Hypothalamus (tissue), 51 donors: ENCODE results near the gene C5.
"Not testable (repeated sequence)": the region's sequence is repeated elsewhere in the genome, so short reads cannot be mapped to it uniquely, and the experiment has no call there.

Source experiments
- DNase-seq, 51 donors: peaks; one replicate each; lab custom pipeline; 2025; lab: John Stamatoyannopoulos, UW

Gene C5

DNA sequence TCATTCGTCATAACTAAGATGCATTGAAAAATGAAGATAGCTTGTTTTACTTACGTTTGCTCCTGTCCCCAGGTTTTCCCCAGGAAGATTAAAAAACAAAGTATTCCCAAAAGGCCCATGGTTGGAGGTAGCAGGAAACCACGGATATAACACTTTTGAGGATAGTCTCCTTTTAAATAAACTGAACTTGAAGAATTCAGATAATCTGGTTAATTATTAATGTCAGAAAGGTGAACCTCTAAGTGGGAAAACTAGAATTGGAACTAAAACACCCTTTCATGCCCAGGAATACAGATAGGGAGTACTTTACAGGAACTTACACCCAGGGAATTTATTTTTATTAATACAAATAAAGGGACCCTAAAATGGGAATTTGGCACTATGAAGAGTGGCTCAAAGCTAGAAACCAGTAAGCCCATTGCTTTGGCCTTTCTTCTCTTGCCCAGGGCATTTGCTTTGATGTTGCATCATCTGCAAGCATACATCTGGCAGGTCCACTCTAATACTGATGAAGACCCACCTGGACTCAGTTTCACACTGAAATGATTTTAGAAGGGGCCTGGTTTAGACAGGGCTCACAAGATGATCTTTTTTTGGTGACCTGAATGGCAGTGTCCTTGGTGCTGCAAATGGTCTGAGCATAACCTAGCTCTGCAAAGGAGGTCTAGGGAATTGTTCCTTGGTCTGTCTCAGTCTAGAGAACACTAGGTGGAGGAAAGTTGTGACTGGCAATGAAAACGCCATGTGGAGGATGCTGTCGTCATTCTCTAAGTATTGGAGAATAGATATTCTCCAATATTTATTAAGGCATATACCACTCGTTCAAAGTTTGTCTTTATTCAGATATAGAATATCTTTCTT lies at the start of gene C5:
Gene C5 (minus strand): TSS at position 148 of the 861 bp plus-strand sequence. CDS start 29 bp downstream, at position 119.
- DNase-seq = no peak

DNA sequence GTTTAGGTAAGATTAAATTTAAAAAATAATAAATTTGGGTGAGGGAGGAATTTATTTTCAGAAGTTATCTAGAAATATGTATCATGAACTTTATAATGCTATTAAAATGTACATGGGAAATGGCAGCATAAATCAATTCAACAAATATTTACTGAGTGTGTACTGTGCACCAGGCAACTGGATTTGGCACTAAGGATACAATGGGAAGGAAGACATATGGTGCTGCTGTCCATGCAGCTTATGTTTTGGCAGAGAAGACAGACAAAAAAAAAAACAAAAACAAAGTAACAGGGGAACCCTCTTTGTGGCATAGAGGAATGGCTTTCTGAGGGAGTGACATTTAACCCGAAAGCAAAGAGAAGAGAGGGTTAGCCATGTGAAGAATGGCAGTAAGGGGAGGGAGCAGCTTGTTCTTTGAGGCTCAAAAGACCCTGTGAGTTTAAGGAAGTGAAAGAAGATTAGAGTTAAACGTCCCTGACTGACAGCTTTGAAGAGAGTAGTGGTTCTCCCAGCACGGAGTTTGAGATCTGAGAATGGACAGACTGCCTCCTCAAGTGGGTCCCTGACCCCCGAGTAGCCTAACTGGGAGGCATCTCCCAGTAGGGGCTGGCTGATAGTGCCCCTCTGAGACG lies 48.6 kb upstream of the C5 start:
- no peak for DNase-seq

- no peak for DNase-seq
Observed at GRCh38 chr9:121095057-121095456, 45.0 kb upstream of the C5 start.

GRCh38 chr9:121090743-121091142 lies 40.7 kb upstream of the C5 start:
- not testable (repeated sequence) for DNase-seq

DNA sequence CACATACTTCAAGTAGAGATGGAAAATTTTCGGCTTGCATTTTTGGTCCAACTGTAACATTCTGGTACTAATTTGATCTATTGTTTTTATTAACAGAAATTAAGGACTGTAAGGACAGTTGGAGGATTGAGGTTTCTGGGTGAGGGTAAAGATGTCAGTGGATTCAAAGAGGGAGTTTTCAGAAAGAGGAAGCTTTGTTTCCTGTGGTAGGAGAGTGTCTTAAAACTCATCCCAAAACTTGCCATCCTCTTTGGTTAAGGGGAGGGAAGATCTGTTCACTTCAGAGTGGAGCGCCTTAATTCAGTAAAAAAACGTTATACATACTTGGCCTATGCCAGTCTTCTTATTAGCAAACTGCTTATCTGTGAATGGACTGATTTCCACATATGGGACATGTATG lies 38.5 kb upstream of the C5 start:
- no peak for DNase-seq

DNA sequence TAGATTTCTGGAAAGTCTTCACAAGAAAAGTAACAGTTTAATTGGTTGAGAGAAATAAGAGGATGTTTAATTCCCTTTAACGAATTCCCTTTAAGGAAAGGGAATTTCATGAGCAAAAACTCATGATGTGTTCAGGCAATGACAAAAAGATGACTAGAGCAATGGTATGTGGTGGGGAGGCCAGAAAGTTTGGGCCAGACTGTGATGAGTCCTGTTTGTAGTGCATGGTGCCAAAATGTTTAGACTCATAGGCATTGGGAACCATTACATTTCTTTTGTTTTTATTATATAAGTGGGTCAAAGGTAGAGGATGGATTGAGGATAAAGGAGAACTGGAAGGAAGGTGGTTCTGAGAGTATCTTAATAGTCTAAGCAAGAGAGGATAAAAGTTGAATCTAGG lies 35.6 kb upstream of the C5 start:
- no peak for DNase-seq

DNA sequence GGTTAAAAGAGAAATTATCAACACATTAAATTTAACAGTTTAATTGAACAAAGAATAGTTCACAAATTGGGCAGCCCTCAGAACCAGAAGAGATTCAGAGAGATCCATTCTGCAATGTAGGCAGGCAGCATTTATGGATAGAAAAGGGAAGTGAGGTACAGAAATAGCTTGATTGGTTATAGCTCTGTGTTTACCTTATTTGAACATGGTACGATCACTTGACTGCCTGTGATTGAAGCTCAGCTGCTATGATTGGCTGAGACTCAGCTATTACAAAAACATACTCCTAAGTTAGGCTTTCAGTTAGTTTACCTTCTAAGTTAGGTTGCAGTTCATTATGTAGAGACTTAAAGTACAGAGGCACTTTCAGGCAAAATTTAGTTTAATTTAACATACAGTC lies 32.0 kb upstream of the C5 start:
- DNase-seq = no peak

DNA sequence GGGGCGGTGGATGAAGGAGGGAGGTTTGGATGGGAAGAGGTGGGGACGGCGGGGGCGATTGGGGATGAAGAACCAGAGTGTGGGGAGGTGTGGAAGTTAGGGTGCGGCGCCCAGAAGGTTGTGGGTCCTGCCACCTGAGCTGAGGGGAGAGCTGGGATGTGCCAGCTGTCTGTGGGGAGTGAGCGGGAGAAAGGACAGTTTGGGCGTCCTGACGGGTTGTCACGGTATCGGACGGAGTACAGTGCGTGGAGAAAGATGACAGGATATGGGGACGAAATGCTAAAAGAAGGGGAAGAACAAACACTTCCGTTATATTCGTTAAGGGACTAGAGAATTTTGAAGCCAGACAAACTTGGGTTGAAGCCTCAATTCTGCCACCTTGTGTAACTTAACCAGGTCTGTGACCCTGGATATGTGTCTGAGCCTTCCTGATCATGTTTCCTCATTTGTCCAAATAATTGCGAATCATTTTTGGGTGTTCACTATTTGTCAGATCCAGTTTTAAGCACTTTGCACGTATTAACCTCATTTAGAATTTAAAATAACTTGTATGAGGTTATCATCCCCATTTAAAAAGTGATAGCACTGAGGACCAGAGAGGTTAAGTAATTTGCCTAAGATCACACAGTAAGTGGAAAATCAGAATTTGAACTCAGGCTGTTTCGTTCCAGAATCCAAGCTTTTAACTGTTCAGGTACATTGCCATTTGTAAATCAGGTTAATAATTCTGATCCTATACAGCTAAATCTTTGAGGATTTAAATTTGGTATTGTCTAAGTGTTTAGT lies 25.4 kb upstream of the C5 start:
- DNase-seq = peak in 1 of 51 donors; percentile 48

DNA sequence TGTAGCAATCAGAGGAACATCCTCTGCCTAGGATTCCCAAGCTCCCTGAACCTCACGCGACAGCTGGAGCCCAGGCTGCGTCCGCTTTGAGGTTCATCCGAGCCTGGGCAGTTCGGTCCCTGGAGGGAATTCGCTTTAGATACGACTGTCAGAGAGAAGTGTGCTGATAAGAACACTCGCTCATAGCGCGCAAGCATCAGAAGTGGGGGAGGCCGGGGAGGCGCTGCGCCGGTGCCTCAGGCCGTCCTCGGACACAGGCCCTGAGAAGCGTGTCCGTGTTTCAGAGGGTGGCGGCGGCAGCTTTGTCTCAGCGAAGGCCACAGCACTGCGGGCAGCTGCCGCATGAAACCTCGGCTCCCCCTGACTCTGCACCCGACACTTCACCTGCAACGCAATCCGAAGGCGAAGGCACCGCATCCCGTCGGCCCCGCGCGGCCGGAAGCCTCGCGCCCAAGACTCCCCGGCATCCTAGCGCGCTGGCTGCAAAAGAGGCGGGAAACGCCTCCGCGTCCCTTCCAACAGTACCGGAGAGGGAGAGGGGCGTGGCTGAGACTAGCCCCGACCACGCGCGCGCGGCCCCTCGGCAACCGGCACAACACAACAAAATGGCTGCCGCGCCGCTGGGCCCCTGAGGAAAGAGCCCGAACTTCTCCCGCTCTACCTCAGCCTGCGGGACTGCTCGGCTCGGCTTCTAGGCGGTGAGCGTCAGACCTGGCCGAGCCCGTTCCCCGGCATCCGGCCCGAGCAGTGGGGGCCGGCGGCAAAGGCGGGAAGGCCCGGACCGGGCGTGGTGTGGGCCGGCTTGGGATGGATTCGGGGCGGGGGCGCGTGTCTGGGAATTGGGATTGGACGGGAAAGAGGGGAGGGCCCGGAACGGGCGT lies 24.5 kb upstream of the C5 start, which contains the start of gene CNTRL:
Gene CNTRL (plus strand): TSS at position 586 of the 881 bp plus-strand sequence. CDS start 13,372 bp downstream, outside the sequence.
- DNase-seq = peak; percentile 40 to 94 (median 80)

GRCh38 chr9:121073038-121073437 lies 23.0 kb upstream of the C5 start:
- peak in 2 of 51 donors; percentile 17 to 26 for DNase-seq

- peak in 1 of 51 donors; percentile 1 for DNase-seq
Observed at GRCh38 chr9:121071756-121072421, 21.8 kb upstream of the C5 start.

- DNase-seq = no peak
Observed at GRCh38 chr9:121071370-121071755, 21.3 kb upstream of the C5 start.

DNA sequence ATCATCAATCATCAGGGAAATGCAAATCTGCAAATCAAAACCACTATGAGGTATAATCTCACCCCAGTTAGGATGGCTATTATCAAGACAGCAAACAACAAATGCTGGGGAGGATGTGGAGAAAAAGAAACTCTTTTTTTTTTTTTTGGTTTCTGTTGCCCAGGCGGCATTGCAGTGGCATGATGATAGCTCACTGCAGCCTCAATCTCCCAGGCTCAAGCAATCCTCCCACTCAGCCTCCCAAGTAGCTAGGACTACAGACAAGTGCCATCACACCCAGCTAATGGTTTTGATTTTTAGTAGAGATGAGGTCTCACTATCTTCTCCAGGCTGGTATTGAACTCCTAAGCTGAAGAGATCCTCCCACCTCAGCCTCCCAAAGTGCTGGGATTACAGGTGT lies 19.3 kb upstream of the C5 start:
- DNase-seq = no peak

- no peak for DNase-seq
Observed at GRCh38 chr9:121067640-121068039, 17.6 kb upstream of the C5 start.

DNA sequence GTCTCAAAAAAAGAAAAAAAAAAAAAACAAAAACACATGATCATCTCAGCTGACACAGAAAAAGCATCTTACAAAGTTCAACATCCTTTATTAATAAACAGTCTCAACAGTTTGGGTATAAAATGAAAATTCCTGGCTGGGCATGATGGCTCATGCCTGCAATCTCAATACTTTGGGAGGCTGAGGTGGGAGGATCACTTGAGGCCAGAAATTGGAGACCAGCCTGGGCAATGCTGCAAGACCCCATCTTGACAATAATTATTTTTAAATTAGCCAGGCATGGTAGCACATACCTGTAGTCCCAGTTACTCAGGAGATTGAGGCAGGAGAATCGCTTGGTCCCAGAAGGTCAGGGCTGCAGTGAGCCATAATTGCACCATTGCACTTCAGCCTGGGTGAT lies 16.8 kb upstream of the C5 start:
- no peak for DNase-seq

GRCh38 chr9:121059998-121060636 lies 10.0 kb upstream of the C5 start:
- peak in 5 of 51 donors; percentile 5 to 64 (median 7) for DNase-seq

DNA sequence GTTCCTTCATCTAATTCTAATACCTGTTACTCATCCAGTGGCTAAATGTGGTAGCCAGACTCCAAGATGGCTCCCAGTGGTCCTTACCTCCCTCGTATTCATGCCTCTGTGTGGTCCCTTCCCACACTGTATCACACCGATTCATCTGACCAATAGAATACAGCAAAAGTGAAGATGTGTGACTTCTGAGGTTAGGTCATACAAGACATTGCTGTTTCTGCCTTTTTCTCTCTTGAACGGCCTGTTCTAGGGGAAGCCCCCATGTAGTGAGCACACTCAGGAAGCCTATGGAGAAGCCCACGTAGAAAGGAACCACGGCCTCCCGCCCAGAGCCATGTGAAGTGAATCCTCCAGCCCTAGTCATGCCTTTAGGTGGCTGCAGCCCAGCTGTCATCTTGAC lies 9.4 kb upstream of the C5 start:
- DNase-seq = no peak

DNA sequence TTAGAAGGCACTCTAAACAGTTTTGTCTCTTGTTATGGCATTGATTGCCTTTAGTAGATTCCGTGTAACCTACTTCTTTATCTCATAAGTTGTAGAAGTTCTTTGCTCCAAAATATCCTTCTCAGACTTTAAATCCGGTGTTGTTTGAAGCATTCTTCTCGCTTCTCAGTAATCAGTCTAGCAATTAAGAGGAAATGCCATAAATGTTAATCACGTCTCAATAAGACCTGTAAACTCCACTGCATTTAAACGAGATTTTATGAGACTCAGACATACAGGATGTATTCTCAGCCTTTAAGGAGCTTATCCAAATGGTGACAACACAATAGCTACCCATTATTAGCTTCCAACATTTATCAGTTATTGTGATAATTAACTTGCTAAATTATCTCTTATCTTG lies 7.7 kb upstream of the C5 start:
- no peak for DNase-seq

GRCh38 chr9:121055642-121056143 lies 5.6 kb upstream of the C5 start:
- no peak for DNase-seq
